HEK293T (cell line): ENCODE results near the gene PCYT1A.

ENCODE experiments used
- CTCF ChIA-PET: fragments of 350-600 bp; formaldehyde crosslinking; extraction: SDS; loops from one replicate; lab custom pipeline; 2021; ENCODE audit warnings: antibody characterized with exemption, inconsistent platforms; lab: Yijun Ruan, JAX
- POLR2A ChIA-PET: fragments of 350-600 bp; formaldehyde crosslinking; extraction: SDS; loops from one replicate; lab custom pipeline; 2020; ENCODE audit warnings: antibody characterized with exemption, inconsistent platforms; lab: Yijun Ruan, JAX
- DNase-seq: peaks from one replicate; pipeline ENCODE4 v3.0.0; 2012; ENCODE audit warnings: mixed read lengths; ENCODE audit errors: extremely low spot score
- ARNT ChIP-seq: fragments of 450-650 bp; IDR thresholded peaks from 2 replicates; pipeline ENCODE4 v1.6.1; 2017; ENCODE audit warnings: mild to moderate bottlenecking
- BHLHE40 ChIP-seq: fragments of 450-650 bp; IDR thresholded peaks from 2 replicates; pipeline ENCODE4 v1.6.1; 2016; ENCODE audit warnings: mild to moderate bottlenecking, moderate library complexity, borderline replicate concordance
- CTBP1 ChIP-seq: fragments of 450-650 bp; IDR thresholded peaks from 2 replicates; pipeline ENCODE4 v1.6.1; 2016; ENCODE audit warnings: borderline replicate concordance
- ELF4 ChIP-seq: fragments of 450-650 bp; IDR thresholded peaks from 2 replicates; pipeline ENCODE4 v1.6.1; 2017; ENCODE audit warnings: antibody characterized with exemption
- FOXA1 ChIP-seq: fragments of 450-650 bp; IDR thresholded peaks from 2 replicates; pipeline ENCODE4 v1.6.1; 2016; ENCODE audit warnings: mild to moderate bottlenecking
- FOXK2 ChIP-seq: fragments of 450-650 bp; IDR thresholded peaks from 2 replicates; pipeline ENCODE4 v1.6.1; 2016; ENCODE audit warnings: mild to moderate bottlenecking
- FOXM1 ChIP-seq: fragments of 450-650 bp; IDR thresholded peaks from 2 replicates; pipeline ENCODE4 v1.6.1; 2017; ENCODE audit warnings: mild to moderate bottlenecking, borderline replicate concordance
- HDGF ChIP-seq: fragments of 450-650 bp; IDR thresholded peaks from 2 replicates; pipeline ENCODE4 v1.6.1; 2017; ENCODE audit warnings: antibody characterized with exemption, borderline replicate concordance
- L3MBTL2 ChIP-seq: fragments of 450-650 bp; conservative IDR thresholded peaks from 2 replicates; pipeline ENCODE4 v1.6.1; 2016; ENCODE audit warnings: mild to moderate bottlenecking
- LEF1 ChIP-seq: fragments of 450-650 bp; IDR thresholded peaks from 2 replicates; pipeline ENCODE4 v1.6.1; 2017; ENCODE audit warnings: mild to moderate bottlenecking, borderline replicate concordance
- NFRKB ChIP-seq: fragments of 450-650 bp; IDR thresholded peaks from 2 replicates; pipeline ENCODE4 v1.6.1; 2016; ENCODE audit warnings: mild to moderate bottlenecking, moderate library complexity
- SP1 ChIP-seq: fragments of 450-650 bp; IDR thresholded peaks from 2 replicates; pipeline ENCODE4 v1.6.1; 2017
- SUZ12 ChIP-seq: fragments of 450-650 bp; IDR thresholded peaks from 2 replicates; pipeline ENCODE4 v1.6.1; 2016; ENCODE audit warnings: mild to moderate bottlenecking
- TARDBP ChIP-seq: fragments of 450-650 bp; IDR thresholded peaks from 2 replicates; pipeline ENCODE4 v1.6.1; 2016
- ZNF384 ChIP-seq: fragments of 450-650 bp; IDR thresholded peaks from 2 replicates; pipeline ENCODE4 v1.6.1; 2016
- TF ChIP-seq, protein P1 (sequence below): fragments of 450-650 bp; IDR thresholded peaks from 2 replicates; pipeline ENCODE4 v1.6.1; 2016

Gene PCYT1A

DNA sequence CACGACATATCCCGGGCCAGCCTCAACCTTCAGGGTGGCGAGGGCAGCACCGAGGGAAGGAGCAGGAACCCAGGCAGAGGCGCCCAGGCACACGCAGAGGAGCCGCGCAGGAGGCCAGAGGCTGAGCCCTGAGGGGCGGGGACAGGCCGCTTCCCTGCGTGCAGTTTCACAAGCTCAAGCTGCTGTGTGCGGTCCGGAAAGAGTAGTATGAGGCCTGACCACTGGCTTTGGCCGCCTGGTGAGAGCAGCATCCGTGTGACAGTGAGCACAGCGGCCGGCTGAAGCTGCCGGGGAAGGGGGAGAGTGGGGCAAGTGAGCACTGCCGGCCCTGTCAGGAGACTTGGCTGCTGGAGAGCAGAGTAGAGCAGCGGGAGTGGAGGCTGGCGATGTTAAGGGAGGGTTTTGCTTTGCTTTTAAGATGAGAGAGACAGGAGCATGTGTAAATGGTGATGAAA is 85.0 kb downstream of the PCYT1A start:
- CTCF ChIA-PET = interaction anchor here (1.0 kb wide), 1 partner anchor 130 kb away, joined by 4 read pairs; no protein-coding TSS in a partner anchor
- no peak for DNase-seq
- TF ChIP-seq, protein P1, sequence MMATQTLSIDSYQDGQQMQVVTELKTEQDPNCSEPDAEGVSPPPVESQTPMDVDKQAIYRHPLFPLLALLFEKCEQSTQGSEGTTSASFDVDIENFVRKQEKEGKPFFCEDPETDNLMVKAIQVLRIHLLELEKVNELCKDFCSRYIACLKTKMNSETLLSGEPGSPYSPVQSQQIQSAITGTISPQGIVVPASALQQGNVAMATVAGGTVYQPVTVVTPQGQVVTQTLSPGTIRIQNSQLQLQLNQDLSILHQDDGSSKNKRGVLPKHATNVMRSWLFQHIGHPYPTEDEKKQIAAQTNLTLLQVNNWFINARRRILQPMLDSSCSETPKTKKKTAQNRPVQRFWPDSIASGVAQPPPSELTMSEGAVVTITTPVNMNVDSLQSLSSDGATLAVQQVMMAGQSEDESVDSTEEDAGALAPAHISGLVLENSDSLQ = no peak
- TF ChIP-seq ARNT (no peak), FOXA1 (no peak), FOXK2 (no peak), NFRKB (no peak), ELF4 (no peak), FOXM1 (no peak), BHLHE40 (no peak), ZNF384 (no peak), CTBP1 (no peak), SP1 (no peak), L3MBTL2 (no peak), SUZ12 (no peak), HDGF (no peak), TARDBP (no peak), LEF1 (no peak)
- POLR2A ChIA-PET = no interaction called here

DNA sequence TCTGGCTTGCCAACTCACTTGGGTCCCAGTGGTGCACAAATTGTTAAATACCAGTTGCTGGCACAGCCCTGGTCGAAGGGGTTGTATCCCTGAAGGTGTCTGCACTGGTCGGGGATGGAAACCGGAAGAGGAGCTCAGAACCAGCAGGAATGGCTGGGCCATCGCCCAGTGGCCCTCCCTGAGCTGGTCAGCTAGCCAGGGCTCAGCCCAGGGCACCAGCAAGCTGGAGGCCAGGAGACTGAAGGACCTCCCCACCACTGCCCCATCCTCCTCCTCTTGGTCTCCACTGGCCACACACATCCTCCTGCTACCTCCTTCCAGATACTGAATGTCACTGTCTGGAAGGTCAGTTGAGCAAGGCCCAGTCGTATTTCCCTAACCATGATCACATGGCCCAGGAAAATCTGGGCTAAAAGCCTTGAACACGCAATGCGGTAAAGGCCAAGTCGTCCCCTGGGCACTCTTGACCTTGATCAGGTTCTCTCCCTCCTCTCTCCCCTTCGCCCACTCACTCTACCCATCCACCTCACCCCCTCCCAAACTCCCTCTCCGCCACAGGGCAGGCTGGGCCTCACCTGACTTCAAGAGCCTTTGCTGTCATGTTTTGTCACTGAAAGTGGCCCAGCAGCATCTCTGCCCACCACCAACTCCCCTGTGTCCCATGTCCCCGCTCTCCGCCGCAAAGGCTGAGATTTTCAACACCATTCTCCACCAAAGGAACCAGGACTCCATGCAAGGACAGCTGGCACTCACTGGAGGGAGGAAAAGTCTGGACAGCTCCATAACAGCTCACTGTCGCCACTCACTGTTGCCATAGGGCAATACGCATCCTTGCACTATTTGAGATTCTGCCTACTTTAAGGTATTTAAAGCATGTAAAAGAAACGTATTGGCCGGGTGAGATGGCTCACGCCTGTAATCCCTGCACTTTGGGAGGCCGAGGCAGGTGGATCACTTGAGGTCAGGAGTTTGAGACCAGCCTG is 88.5 kb downstream of the PCYT1A start:
- ChIA-PET CTCF (interaction anchor here (0.7 to 2.0 kb wide), 2 partner anchors 13 to 126 kb away, joined by 3 to 5 read pairs; no protein-coding TSS in a partner anchor), POLR2A (no interaction called here)
- TF ChIP-seq SP1 (no peak), LEF1 (no peak), FOXM1 (no peak), NFRKB (no peak), BHLHE40 (no peak), ELF4 (no peak), FOXA1 (no peak), L3MBTL2 (no peak), CTBP1 (no peak), ARNT (no peak), ZNF384 (no peak), FOXK2 (no peak), SUZ12 (no peak), HDGF (no peak), TARDBP (no peak)
- TF ChIP-seq, protein P1 = no peak
- DNase-seq = no peak

DNA sequence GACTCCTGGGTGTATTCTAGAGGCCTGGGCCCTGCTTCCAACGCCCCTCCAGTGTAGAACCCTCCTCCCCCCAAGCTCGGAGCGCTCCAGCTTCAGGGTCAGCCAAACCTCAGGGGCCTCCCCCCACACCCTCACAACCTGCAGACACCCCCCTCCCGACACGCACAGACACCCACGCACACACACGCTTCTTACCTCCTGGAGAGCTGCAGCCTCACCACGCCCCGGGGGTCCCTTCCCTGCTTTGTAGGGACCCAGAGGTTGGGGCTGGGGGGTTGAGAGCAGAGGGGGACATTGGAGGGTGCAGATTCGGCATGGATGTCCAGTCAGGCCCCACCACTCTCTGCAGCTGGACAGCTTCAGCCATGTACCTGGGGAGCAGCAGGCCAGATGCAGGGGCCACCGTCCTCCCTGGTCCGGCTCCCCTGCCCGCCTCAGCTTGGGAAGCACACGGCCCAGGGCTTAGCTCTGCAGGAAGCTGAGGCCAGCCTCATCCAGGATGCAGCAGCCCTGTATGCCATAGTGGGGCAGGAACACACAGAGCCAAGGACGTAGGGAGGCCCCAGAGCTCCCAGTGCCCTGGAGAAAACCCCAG is 89.3 kb downstream of the PCYT1A start:
- TF ChIP-seq, protein P1 = no peak
- TF ChIP-seq FOXM1 (no peak), FOXA1 (no peak), LEF1 (no peak), HDGF (no peak), ARNT (no peak), BHLHE40 (no peak), ELF4 (no peak), CTBP1 (no peak), SUZ12 (no peak), FOXK2 (no peak), TARDBP (no peak), NFRKB (no peak), L3MBTL2 (no peak)
- CTCF ChIA-PET = interaction anchor here (0.6 to 2.0 kb wide), 3 partner anchors 9 to 655 kb away, joined by 3 to 5 read pairs (median 5); no protein-coding TSS in a partner anchor
- POLR2A ChIA-PET = no interaction called here
- DNase-seq = no peak

DNA sequence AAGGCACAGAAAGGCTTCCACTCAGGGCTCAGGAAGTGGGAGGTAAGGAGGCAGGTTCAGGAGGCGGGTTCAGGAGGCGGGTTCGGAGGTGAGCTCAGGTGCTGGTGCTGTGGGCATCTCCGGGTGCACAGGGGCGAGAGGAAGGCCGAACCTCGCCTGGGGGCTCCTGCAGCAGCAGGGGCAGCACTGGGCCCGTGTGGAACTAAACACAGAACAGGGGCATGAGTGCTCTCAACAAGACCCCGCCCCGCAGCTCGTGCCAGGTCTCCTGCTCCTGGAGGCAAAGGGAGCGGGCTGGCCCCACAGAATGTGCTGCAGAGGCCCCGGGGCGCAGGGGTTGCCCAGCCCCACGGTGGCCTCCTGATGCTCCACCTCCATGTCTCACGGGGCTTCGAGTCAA is 90.0 kb downstream of the PCYT1A start:
- ChIA-PET POLR2A (no interaction called here), CTCF (interaction anchor here (0.6 to 2.0 kb wide), 2 partner anchors 10 to 125 kb away, joined by 5 read pairs; no protein-coding TSS in a partner anchor)
- DNase-seq = no peak
- TF ChIP-seq HDGF (no peak), FOXM1 (no peak), SP1 (no peak), FOXA1 (no peak), ELF4 (no peak), SUZ12 (no peak), LEF1 (no peak), ARNT (no peak), ZNF384 (no peak), L3MBTL2 (no peak)
